GM23248 (cell line): Measurements from ENCODE around the gene OPN5. TPM values are rescaled to one million over a fixed set of nuclear protein-coding genes. Genes with fewer than 3 reads are reported as not detected.

ENCODE experiments used
- DNase-seq: peaks from one replicate; pipeline ENCODE4 v3.0.0-alpha.2; 2015
- H2AFZ ChIP-seq: fragments of 200-600 bp; sonication (generic); 2 replicates; pipeline ENCODE4 v1.6.1; 2016; ENCODE audit warnings: antibody characterized with exemption
- H3F3A ChIP-seq: fragments of 200-600 bp; sonication (generic); 2 replicates; pipeline ENCODE4 v1.6.1; 2016; ENCODE audit warnings: mild to moderate bottlenecking, antibody characterized with exemption, mixed run types; ENCODE audit not compliant: insufficient read depth
- H3K27ac ChIP-seq: fragments of 200-600 bp; sonication (generic); 2 replicates; pipeline ENCODE4 v1.5.1; 2016; ENCODE audit warnings: mild to moderate bottlenecking
- H3K27me3 ChIP-seq: fragments of 200-600 bp; sonication (generic); replicated peaks from 2 replicates; pipeline ENCODE4 v1.6.1; 2016; ENCODE audit warnings: mild to moderate bottlenecking; ENCODE audit not compliant: insufficient read depth
- H3K36me3 ChIP-seq: fragments of 200-600 bp; sonication (generic); 2 replicates; pipeline ENCODE4 v1.6.1; 2016; ENCODE audit warnings: low read depth, mild to moderate bottlenecking
- H3K4me1 ChIP-seq: fragments of 200-600 bp; sonication (generic); 2 replicates; pipeline ENCODE4 v1.6.1; 2016; ENCODE audit warnings: mild to moderate bottlenecking; ENCODE audit not compliant: insufficient read depth
- H3K4me2 ChIP-seq: fragments of 200-600 bp; sonication (generic); one replicate; pipeline ENCODE4 v1.6.1; 2016; ENCODE audit warnings: mild to moderate bottlenecking; ENCODE audit not compliant: unreplicated experiment
- H3K4me3 ChIP-seq: fragments of 200-600 bp; sonication (generic); 2 replicates; pipeline ENCODE4 v1.5.1; 2016; ENCODE audit warnings: mild to moderate bottlenecking
- H3K79me2 ChIP-seq: fragments of 200-600 bp; sonication (generic); 2 replicates; pipeline ENCODE4 v1.6.1; 2016; ENCODE audit warnings: mild to moderate bottlenecking; ENCODE audit not compliant: insufficient read depth
- H3K9ac ChIP-seq: fragments of 200-600 bp; sonication (generic); 2 replicates; pipeline ENCODE4 v1.6.1; 2016; ENCODE audit warnings: mild to moderate bottlenecking
- H3K9me2 ChIP-seq: fragments of 200-600 bp; sonication (generic); 2 replicates; pipeline ENCODE4 v1.6.1; 2016; ENCODE audit warnings: mixed run types, mild to moderate bottlenecking, moderate library complexity; ENCODE audit not compliant: insufficient read depth
- H3K9me3 ChIP-seq: fragments of 200-600 bp; sonication (generic); one replicate; pipeline ENCODE4 v1.6.1; 2017; ENCODE audit warnings: low read depth
- H4K20me1 ChIP-seq: fragments of 200-600 bp; sonication (generic); 2 replicates; pipeline ENCODE4 v1.6.0; 2016; ENCODE audit not compliant: insufficient read depth
- EZH2 ChIP-seq: fragments of 200-600 bp; sonication (generic); IDR thresholded peaks from 2 replicates; pipeline ENCODE4 v1.6.1; 2018; ENCODE audit warnings: antibody characterized with exemption, mild to moderate bottlenecking; ENCODE audit not compliant: insufficient read depth, poor library complexity, severe bottlenecking
- EZH2phosphoT487 ChIP-seq: fragments of 200-600 bp; sonication (generic); IDR thresholded peaks from 2 replicates; pipeline ENCODE4 v1.6.1; 2018; ENCODE audit warnings: antibody characterized with exemption, moderate library complexity, mild to moderate bottlenecking, low read depth; ENCODE audit not compliant: insufficient read depth
- WGBS, 2 experiments: methylation state at CpG; one replicate each; pipeline ENCODE4 v1.1.6; 2015 to 2017; ENCODE audit warnings: low lambda C conversion rate in 2 of 2, low coverage in 1 of 2; ENCODE audit errors: missing lambda C conversion rate in 2 of 2; 5-methylcytosine and 5-hydroxymethylcytosine counted together
- in situ Hi-C: fragments of 300-500 bp; cut with MboI; formaldehyde crosslinking; loops from 2 replicates; pipeline ENCODE4 v1.15.0; 2020
- polyA plus RNA-seq: library from polyadenylated mRNA; unstranded; fragments of >200 nt; fragmentation: Nextera tagmentation; extraction: Ambion mirVana; gene quantifications from 2 replicates; pipeline ENCODE4 v1.2.1, GENCODE V29; 2016
- total RNA-seq: library from RNA; depleted of rRNA; stranded (reverse); fragments of >200 nt; shearing (Covaris generic); gene quantifications from 2 replicates; pipeline ENCODE4 v1.2.3, GENCODE V29; 2014

Gene OPN5
- total and polyA plus RNA-seq, 2 experiments from 2014 or later, result not detected

DNA sequence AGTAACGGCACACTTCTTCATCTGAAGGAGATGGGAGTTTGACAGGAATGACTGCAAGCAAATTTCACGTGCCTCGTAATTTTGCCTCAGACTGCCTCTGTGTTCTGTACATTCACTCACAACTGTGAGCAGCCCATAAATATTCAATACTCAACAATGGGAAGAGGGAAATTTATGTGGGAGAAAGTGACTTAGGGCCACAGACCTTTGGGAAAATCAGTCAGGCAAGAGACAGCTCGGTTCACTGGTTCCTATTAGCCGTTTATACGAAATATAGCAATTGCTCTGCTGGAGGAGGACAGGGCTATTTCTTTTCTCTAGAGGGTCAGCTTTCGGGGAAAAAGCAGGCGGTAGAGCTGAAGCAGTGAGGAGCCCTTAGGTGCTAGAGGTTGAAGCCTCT, 28.0 kb downstream of the OPN5 start:
- no peak overlapping the region for H3K27ac ChIP-seq
- no peak overlapping the region for H3K9ac ChIP-seq
- H4K20me1 ChIP-seq, result no peaks in the 10 kb centered on the region
- no peaks in the 10 kb centered on the region for H3K36me3 ChIP-seq
- TF ChIP-seq EZH2 (no peak), EZH2phosphoT487 (no peak)
- in situ Hi-C loops, result no loop called here
- no peak overlapping the region for H3K4me3 ChIP-seq
- 23 to 28% methylated on average over 8 of the region's 8 CpGs for WGBS, 2 experiments
- no peaks in the 10 kb centered on the region for H3K9me3 ChIP-seq
- H3K4me1 ChIP-seq, result no peaks in the 10 kb centered on the region
- H2AFZ ChIP-seq, result no peak overlapping the region
- no peak for DNase-seq
- H3F3A ChIP-seq, result no peaks in the 10 kb centered on the region
- no peaks in the 10 kb centered on the region for H3K9me2 ChIP-seq
- no peaks in the 10 kb centered on the region for H3K79me2 ChIP-seq
- no peaks in the 10 kb centered on the region for H3K27me3 ChIP-seq
- no peak overlapping the region for H3K4me2 ChIP-seq

DNA sequence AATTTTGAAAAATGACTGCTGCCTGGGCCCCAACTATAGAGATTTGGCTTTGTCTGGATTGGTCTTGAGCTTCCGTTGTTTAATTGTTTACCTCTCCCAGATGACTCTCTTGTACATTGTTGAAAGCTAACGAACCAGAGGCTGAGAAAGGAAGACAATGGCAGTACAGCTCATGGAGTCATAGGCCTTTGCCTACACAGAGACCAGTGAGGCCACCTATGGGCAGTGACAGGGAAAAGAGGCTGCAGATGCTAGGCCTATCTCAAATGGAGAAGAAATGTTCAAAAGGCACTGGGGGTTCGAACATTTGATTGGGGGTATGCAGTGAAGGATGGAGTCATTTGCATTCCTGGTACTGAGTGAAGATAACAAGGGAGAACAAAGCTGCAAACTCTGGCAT, 29.1 kb downstream of the OPN5 start:
- H4K20me1 ChIP-seq, result no peaks in the 10 kb centered on the region
- no peak overlapping the region for H3K4me2 ChIP-seq
- H3K9ac ChIP-seq, result no peak overlapping the region
- H3F3A ChIP-seq, result no peaks in the 10 kb centered on the region
- no peaks in the 10 kb centered on the region for H3K27me3 ChIP-seq
- no peaks in the 10 kb centered on the region for H3K4me1 ChIP-seq
- no peak for DNase-seq
- H2AFZ ChIP-seq, result no peak overlapping the region
- in situ Hi-C loops, result no loop called here
- no peak overlapping the region for H3K27ac ChIP-seq
- H3K79me2 ChIP-seq, result no peaks in the 10 kb centered on the region
- H3K4me3 ChIP-seq, result no peak overlapping the region
- no peak for TF ChIP-seq EZH2phosphoT487
- no peak for TF ChIP-seq EZH2
- WGBS, 2 experiments, result 27 to 29% methylated on average over 3 of the region's 3 CpGs
- no peaks in the 10 kb centered on the region for H3K9me2 ChIP-seq
- H3K9me3 ChIP-seq, result no peaks in the 10 kb centered on the region
- no peaks in the 10 kb centered on the region for H3K36me3 ChIP-seq

DNA sequence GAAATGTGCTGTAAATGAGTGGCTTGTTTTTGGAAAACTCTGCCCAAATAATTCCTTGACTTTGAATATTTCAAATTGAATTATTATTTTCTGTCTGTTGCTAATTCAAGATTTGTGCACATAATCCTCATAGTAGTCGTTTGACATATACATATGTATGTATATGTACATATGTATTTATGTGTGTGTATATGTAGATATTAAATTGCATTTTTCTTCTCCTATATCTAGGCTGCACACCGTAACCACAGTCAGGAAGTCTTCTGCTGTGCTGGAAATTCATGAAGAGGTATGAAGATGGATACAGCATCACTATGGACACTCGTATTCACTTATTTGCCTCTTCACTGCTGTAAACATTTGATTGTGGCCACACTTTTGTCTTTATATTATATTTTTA, 29.6 kb downstream of the OPN5 start:
- H3K27me3 ChIP-seq, result no peaks in the 10 kb centered on the region
- H3K79me2 ChIP-seq, result no peaks in the 10 kb centered on the region
- DNase-seq, result no peak
- no peak overlapping the region for H3K9ac ChIP-seq
- H2AFZ ChIP-seq, result no peak overlapping the region
- H3K4me3 ChIP-seq, result no peak overlapping the region
- in situ Hi-C loops, result no loop called here
- no peaks in the 10 kb centered on the region for H3K9me3 ChIP-seq
- H3K27ac ChIP-seq, result no peak overlapping the region
- no peaks in the 10 kb centered on the region for H3F3A ChIP-seq
- H4K20me1 ChIP-seq, result no peaks in the 10 kb centered on the region
- H3K36me3 ChIP-seq, result no peaks in the 10 kb centered on the region
- no peak overlapping the region for H3K4me2 ChIP-seq
- WGBS, 2 experiments, result 19 to 26% methylated on average over 3 of the region's 3 CpGs
- TF ChIP-seq EZH2, result no peak
- no peak for TF ChIP-seq EZH2phosphoT487
- no peaks in the 10 kb centered on the region for H3K9me2 ChIP-seq
- H3K4me1 ChIP-seq, result no peaks in the 10 kb centered on the region

DNA sequence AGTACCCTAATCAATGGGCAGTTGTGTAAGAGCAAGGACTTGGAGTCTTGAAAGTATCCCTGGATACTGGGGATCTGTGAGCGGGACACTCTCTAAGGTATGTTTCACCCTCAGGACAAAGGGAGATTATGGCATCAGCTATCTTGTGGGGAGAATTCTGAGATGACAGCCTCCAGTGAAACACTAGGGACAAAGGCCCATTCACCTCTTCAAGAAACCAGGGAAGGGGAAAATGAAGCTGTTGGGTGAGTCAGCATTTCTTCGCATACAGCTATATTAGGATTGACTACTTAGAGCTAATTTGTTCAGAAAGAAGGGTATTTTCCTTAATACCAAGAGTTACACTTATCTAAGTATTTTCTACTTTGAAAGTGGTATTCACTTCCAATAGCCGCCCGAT, 35.9 kb downstream of the OPN5 start:
- Histone ChIP-seq H3K9me2 (no peaks in the 10 kb centered on the region), H3K36me3 (no peaks in the 10 kb centered on the region), H3F3A (no peaks in the 10 kb centered on the region), H4K20me1 (no peaks in the 10 kb centered on the region), H2AFZ (no peak overlapping the region), H3K9me3 (no peaks in the 10 kb centered on the region), H3K27me3 (no peaks in the 10 kb centered on the region; the same call in 1 of the 2 replicates), H3K4me3 (no peak overlapping the region), H3K27ac (no peak overlapping the region), H3K79me2 (no peaks in the 10 kb centered on the region), H3K9ac (no peak overlapping the region), H3K4me2 (no peak overlapping the region), H3K4me1 (no peaks in the 10 kb centered on the region)
- in situ Hi-C loops, result no loop called here
- TF ChIP-seq EZH2 (no peak), EZH2phosphoT487 (no peak)
- 36 to 39% methylated on average over 4 of the region's 4 CpGs for WGBS, 2 experiments
- no peak for DNase-seq

DNA sequence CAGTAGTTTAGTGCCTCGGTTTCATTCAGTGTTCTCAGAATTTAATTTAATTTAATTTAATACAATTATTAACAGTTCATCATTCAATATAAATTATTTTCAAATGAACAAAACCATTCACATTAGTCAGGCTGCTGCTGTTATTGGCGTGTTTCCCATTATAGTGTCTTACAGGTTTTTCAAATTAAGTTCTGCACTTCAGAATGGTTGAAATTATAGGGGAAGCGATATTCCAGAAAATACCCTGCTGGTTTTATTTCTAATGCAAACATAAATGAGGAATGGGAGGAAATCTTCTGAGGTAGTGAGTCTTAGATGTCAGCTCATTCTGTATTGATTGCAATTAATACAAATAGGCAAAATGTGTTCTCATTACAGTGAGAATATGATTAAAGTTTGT, 37.6 kb downstream of the OPN5 start:
- no peak overlapping the region for H2AFZ ChIP-seq
- no peaks in the 10 kb centered on the region for H3K79me2 ChIP-seq
- H3K9ac ChIP-seq, result no peak overlapping the region
- no peak for DNase-seq
- no peaks in the 10 kb centered on the region for H3K4me1 ChIP-seq
- H3F3A ChIP-seq, result no peaks in the 10 kb centered on the region
- H3K36me3 ChIP-seq, result no peaks in the 10 kb centered on the region
- no peak overlapping the region for H3K27ac ChIP-seq
- no peaks in the 10 kb centered on the region for H3K9me2 ChIP-seq
- 2 to 3% methylated on average over 3 of the region's 3 CpGs for WGBS, 2 experiments
- TF ChIP-seq EZH2phosphoT487 (no peak), EZH2 (no peak)
- in situ Hi-C loops, result no loop called here
- H3K27me3 ChIP-seq, result no peaks in the 10 kb centered on the region; the same call in 1 of the 2 replicates
- H3K4me2 ChIP-seq, result no peak overlapping the region
- H3K9me3 ChIP-seq, result no peaks in the 10 kb centered on the region
- H4K20me1 ChIP-seq, result no peaks in the 10 kb centered on the region
- H3K4me3 ChIP-seq, result no peak overlapping the region
